ENCODE data around the gene RAB15.

Gene RAB15

DNA sequence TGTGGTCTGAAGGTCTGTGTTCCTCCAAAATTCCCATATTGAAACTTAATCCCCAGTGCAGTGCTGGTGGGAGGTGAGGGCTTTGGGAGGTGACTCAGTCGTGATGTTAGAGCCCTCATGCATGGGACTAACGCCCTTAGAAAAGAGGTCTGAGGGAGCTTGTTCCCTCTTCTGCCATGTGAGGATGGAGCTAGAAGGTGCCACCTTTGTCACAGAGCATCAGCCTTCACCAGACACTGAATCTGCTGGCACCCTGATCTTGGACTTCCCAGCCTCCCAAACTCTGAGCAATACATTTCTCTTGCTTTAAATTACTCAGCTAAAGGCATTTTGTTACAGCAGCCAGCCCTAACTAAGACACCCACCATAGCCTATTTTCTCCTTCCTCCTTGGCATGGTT, 13.9 kb downstream of the RAB15 start:
- Histone ChIP-seq H3K4me3 (ENCODE audit: insufficient read depth, low read depth, low read length, poor library complexity, severe bottlenecking) (no peak overlapping the region), H3K27ac (ENCODE audit: insufficient read depth, low read length, poor library complexity, severe bottlenecking) (no peak overlapping the region), H3K27me3 (replicated peaks; ENCODE audit: control insufficient read depth, insufficient read depth, low read length, poor library complexity, severe bottlenecking) (no peaks in the 10 kb centered on the region), H3K36me3 (ENCODE audit: control insufficient read depth, insufficient read depth, low read length) (no peaks in the 10 kb centered on the region), H3K4me1 (ENCODE audit: control insufficient read depth, insufficient read depth, low read length, poor library complexity, severe bottlenecking) (no peaks in the 10 kb centered on the region), H3K9me3 (ENCODE audit: control insufficient read depth, low read length) (no peaks in the 10 kb centered on the region)
- DNase-seq = no peak

DNA sequence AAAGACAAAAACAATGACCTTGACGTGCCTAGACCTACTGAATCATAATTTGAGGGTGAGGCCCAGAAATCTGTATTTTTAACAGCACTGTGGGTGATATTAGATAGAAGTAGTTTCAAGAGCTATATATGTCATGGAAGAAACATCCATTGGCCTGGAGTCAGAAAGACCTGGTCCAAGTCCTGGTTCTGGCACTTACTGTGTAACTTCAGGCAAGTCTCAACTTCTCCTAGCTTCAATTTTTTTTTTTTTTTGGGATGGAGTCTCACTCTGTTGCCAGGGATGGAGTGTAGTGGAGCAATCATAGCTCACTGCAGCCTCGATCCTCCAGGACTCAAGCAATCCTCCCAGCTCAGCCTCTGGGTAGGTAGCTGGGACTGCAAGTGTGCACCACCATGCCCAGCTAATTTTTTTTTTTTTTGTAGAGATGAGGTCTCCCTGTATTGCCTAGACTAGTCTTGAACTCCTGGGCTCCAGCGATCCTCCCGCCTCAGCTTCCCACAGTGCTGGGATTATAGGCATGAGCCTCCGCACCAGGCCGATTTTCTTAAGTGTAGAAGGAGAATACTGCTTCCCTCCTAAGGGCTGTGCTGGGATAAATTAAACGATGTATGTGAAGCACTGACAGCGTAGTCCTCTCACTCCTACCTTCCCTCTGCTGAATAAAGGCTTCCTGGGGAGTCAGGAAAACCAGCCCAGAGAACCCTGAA, 15.3 kb downstream of the RAB15 start:
- no peak for DNase-seq
- Histone ChIP-seq H3K27me3 (replicated peaks; ENCODE audit: control insufficient read depth, insufficient read depth, low read length, poor library complexity, severe bottlenecking) (no peaks in the 10 kb centered on the region), H3K9me3 (ENCODE audit: control insufficient read depth, low read length) (no peaks in the 10 kb centered on the region), H3K27ac (ENCODE audit: insufficient read depth, low read length, poor library complexity, severe bottlenecking) (no peak overlapping the region), H3K4me1 (ENCODE audit: control insufficient read depth, insufficient read depth, low read length, poor library complexity, severe bottlenecking) (no peaks in the 10 kb centered on the region), H3K36me3 (ENCODE audit: control insufficient read depth, insufficient read depth, low read length) (no peaks in the 10 kb centered on the region), H3K4me3 (ENCODE audit: insufficient read depth, low read depth, low read length, poor library complexity, severe bottlenecking) (no peak overlapping the region)

DNA sequence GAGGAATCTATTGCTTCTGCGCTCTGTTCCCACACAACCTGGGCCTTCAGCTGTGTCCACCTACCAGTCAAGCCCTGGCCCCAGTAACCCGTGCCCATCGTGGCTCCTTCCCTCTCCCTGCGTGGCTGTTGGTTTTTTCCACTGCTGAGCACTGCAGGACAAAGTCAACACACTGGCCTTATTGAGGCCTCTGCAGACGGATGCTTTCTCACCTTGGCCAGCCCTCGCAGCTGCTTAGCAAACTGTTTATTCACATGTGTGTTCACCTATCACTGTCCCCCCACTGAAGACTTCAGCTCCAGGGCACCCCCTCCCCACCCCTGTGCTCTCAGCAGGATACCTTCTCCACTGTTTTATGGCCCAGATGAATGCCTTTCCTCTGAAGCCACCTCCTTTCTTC, 16.8 kb downstream of the RAB15 start:
- no peak overlapping the region for H3K27ac ChIP-seq (ENCODE audit: insufficient read depth, low read length, poor library complexity, severe bottlenecking)
- DNase-seq = no peak
- no peaks in the 10 kb centered on the region for H3K36me3 ChIP-seq (ENCODE audit: control insufficient read depth, insufficient read depth, low read length)
- no peaks in the 10 kb centered on the region for H3K27me3 ChIP-seq (replicated peaks; ENCODE audit: control insufficient read depth, insufficient read depth, low read length, poor library complexity, severe bottlenecking)
- H3K4me1 ChIP-seq (ENCODE audit: control insufficient read depth, insufficient read depth, low read length, poor library complexity, severe bottlenecking) = no peaks in the 10 kb centered on the region
- no peak overlapping the region for H3K4me3 ChIP-seq (ENCODE audit: insufficient read depth, low read depth, low read length, poor library complexity, severe bottlenecking)
- H3K9me3 ChIP-seq (ENCODE audit: control insufficient read depth, low read length) = no peaks in the 10 kb centered on the region

DNA sequence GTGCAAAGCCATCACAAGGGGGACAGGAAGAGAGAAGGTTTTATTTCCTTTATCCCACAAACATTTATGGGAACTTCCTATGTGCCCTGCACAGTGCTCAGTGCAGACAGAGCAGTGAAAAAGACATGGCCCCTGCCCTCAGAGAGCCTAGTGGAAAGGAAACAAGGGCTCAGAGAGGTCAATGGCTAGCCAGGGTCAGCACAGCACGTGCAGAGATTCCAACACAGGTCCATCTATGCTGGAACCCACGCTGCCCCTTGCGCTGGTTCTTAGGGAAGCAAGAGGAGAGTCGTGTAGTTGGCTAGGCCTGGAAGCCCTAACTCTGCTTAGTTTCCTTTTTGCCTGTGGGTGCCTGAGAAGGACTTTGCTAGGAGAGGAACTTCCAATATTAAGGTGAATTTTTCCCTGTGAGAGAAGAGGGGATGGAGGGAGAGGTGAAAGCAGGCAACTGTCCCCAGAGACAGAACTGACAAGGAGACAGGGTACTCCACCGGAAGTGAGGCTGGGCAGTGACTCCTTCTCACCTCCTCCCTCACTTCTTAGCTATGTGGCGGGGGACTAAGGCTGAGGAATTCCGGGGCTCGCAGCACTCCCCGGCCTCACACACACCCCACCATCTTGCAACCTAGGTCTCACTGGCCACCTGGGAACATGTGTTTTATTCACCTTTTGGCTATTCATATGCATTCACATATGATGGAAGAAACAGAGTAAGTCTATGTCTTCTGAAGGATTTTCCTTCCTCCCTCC, 17.5 kb downstream of the RAB15 start:
- Histone ChIP-seq H3K27ac (ENCODE audit: insufficient read depth, low read length, poor library complexity, severe bottlenecking) (no peak overlapping the region), H3K4me3 (ENCODE audit: insufficient read depth, low read depth, low read length, poor library complexity, severe bottlenecking) (no peak overlapping the region), H3K4me1 (ENCODE audit: control insufficient read depth, insufficient read depth, low read length, poor library complexity, severe bottlenecking) (no peaks in the 10 kb centered on the region), H3K27me3 (replicated peaks; ENCODE audit: control insufficient read depth, insufficient read depth, low read length, poor library complexity, severe bottlenecking) (no peaks in the 10 kb centered on the region), H3K9me3 (ENCODE audit: control insufficient read depth, low read length) (no peaks in the 10 kb centered on the region), H3K36me3 (ENCODE audit: control insufficient read depth, insufficient read depth, low read length) (no peaks in the 10 kb centered on the region)
- DNase-seq = no peak

DNA sequence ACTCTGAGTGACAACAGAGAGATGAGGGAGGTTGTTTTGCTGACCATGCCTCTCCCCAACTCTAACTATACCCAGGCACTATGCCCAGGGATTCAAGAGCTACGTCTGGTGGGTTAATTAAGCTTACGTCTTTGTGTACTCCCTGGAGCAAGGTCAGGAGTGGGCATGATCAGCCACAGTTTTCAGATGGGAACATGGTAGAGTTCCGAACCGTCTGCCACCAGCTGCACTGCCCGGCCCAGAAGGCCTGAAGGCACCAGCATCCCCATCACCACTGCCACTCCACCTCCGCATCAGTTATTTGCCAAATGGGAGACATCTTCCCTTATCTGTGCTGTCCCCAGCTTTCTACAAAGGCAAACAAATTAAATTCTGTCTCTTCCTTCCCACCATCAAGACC, 18.5 kb downstream of the RAB15 start:
- H3K27me3 ChIP-seq (replicated peaks; ENCODE audit: control insufficient read depth, insufficient read depth, low read length, poor library complexity, severe bottlenecking) = no peaks in the 10 kb centered on the region
- no peak overlapping the region for H3K4me3 ChIP-seq (ENCODE audit: insufficient read depth, low read depth, low read length, poor library complexity, severe bottlenecking)

DNA sequence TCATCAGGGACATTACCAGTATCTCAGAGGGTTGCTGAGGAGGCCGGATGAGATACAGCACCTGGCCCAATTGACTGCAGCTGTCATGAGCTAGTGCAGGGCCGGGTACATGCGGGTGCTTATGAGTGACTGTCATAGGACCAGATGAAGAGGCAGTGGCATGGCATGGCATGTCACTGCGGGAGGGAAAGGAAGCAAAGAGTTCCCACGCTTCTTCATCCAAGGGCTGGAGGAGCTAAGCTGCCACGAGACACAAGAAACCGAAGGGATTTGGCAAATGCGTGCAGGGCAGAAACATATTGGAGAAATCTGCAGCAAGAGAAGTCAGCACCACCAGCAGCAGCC, 18.9 kb downstream of the RAB15 start:
- Histone ChIP-seq H3K36me3 (ENCODE audit: control insufficient read depth, insufficient read depth, low read length) (peaks cover 5% of the 10 kb centered on the region), H3K9me3 (ENCODE audit: control insufficient read depth, low read length) (no peaks in the 10 kb centered on the region), H3K4me3 (ENCODE audit: insufficient read depth, low read depth, low read length, poor library complexity, severe bottlenecking) (no peak overlapping the region), H3K4me1 (ENCODE audit: control insufficient read depth, insufficient read depth, low read length, poor library complexity, severe bottlenecking) (no peaks in the 10 kb centered on the region), H3K27me3 (replicated peaks; ENCODE audit: control insufficient read depth, insufficient read depth, low read length, poor library complexity, severe bottlenecking) (no peaks in the 10 kb centered on the region), H3K27ac (ENCODE audit: insufficient read depth, low read length, poor library complexity, severe bottlenecking) (no peak overlapping the region)
- no peak for DNase-seq

More for the DNA sequence above, 18.5 kb downstream of the RAB15 start:
- DNase-seq = no peak
- peaks cover 5% of the 10 kb centered on the region for H3K36me3 ChIP-seq (ENCODE audit: control insufficient read depth, insufficient read depth, low read length)
- H3K4me1 ChIP-seq (ENCODE audit: control insufficient read depth, insufficient read depth, low read length, poor library complexity, severe bottlenecking) = no peaks in the 10 kb centered on the region
- H3K27ac ChIP-seq (ENCODE audit: insufficient read depth, low read length, poor library complexity, severe bottlenecking) = no peak overlapping the region
- no peaks in the 10 kb centered on the region for H3K9me3 ChIP-seq (ENCODE audit: control insufficient read depth, low read length)

DNA sequence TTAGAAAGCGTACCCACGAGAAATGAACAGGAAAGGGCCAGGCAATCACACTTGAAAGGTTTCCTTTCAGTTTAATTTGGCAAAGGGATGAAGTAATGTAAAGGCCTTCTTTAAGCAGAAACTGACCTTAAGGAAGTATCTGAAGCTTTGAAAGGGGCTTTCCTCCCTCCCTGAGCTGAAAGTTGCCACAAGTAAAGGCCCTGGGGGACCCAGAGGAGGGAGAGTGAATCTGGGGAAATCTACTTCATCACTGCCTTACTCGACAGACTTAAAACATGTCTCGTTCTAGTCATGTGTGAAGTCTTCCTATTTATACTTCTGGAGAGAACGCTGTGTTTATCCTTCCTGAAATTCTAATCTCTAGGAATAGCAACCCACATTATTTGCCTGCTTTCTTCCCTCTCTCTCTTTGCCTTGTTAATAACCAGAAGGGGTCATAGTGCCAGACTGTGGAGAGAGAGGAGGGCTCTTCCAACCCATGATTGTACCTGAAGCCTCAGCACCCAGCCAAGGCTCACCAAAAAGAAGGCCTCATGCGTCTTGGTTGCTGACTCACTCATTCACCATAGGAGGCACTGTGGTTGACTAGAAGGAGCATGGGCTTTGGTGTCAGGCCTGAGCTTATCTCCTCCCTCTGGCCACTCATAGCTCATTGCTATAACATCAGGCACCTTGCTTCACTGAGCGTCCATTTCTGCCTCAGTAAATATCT, 19.4 kb downstream of the RAB15 start:
- Histone ChIP-seq H3K4me1 (ENCODE audit: control insufficient read depth, insufficient read depth, low read length, poor library complexity, severe bottlenecking) (no peaks in the 10 kb centered on the region), H3K9me3 (ENCODE audit: control insufficient read depth, low read length) (no peaks in the 10 kb centered on the region), H3K27me3 (replicated peaks; ENCODE audit: control insufficient read depth, insufficient read depth, low read length, poor library complexity, severe bottlenecking) (no peaks in the 10 kb centered on the region), H3K4me3 (ENCODE audit: insufficient read depth, low read depth, low read length, poor library complexity, severe bottlenecking) (no peak overlapping the region), H3K27ac (ENCODE audit: insufficient read depth, low read length, poor library complexity, severe bottlenecking) (no peak overlapping the region), H3K36me3 (ENCODE audit: control insufficient read depth, insufficient read depth, low read length) (peaks cover 5% of the 10 kb centered on the region)
- no peak for DNase-seq

DNA sequence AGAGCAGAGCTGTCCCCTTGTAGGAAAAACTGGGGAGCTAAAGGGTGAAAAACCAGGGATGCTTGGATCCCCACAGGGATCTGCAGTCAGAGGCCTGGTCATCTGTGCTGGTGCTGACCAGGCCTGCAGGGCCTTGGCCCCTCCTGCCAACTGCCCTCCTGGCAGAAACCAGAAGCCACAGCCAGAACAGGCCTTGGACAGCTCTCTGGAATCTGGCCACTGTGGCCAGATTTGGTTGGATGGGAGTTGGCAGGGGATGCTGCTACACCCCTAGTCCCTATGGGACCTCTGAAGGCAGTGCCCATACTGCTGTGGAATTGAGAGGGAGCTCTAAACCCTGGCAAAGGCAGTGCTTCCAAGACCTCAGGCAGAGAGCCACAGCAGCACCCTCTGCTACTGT, 20.4 kb downstream of the RAB15 start:
- H3K27ac ChIP-seq (ENCODE audit: insufficient read depth, low read length, poor library complexity, severe bottlenecking) = no peak overlapping the region
- no peaks in the 10 kb centered on the region for H3K27me3 ChIP-seq (replicated peaks; ENCODE audit: control insufficient read depth, insufficient read depth, low read length, poor library complexity, severe bottlenecking)
- no peak overlapping the region for H3K4me3 ChIP-seq (ENCODE audit: insufficient read depth, low read depth, low read length, poor library complexity, severe bottlenecking)
- no peaks in the 10 kb centered on the region for H3K4me1 ChIP-seq (ENCODE audit: control insufficient read depth, insufficient read depth, low read length, poor library complexity, severe bottlenecking)
- no peak for DNase-seq
- H3K9me3 ChIP-seq (ENCODE audit: control insufficient read depth, low read length) = no peaks in the 10 kb centered on the region
- peaks cover 10% of the 10 kb centered on the region for H3K36me3 ChIP-seq (ENCODE audit: control insufficient read depth, insufficient read depth, low read length)

DNA sequence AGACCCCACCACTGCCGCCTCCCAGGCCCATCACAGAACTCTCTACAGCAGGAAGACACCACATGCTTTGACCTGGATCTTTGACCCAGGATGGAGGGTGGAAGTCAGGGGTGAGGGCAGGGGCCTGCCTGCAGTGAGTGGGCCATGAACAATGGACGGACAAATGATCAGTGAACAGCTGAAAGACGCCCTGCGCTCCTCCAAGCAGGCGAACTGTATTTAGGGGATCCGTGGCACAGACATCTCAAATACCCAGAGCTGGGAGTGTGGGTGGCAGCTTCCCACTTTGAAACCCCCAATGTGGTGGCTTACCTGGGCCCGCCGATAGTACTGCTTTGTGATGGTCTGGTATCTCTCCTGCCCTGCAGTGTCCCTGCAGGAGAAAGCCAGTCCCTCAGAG, 20.8 kb downstream of the RAB15 start:
- DNase-seq = no peak
- H3K4me1 ChIP-seq (ENCODE audit: control insufficient read depth, insufficient read depth, low read length, poor library complexity, severe bottlenecking) = no peaks in the 10 kb centered on the region
- no peaks in the 10 kb centered on the region for H3K27me3 ChIP-seq (replicated peaks; ENCODE audit: control insufficient read depth, insufficient read depth, low read length, poor library complexity, severe bottlenecking)
- H3K9me3 ChIP-seq (ENCODE audit: control insufficient read depth, low read length) = no peaks in the 10 kb centered on the region
- no peak overlapping the region for H3K27ac ChIP-seq (ENCODE audit: insufficient read depth, low read length, poor library complexity, severe bottlenecking)
- peaks cover 10% of the 10 kb centered on the region for H3K36me3 ChIP-seq (ENCODE audit: control insufficient read depth, insufficient read depth, low read length)
- H3K4me3 ChIP-seq (ENCODE audit: insufficient read depth, low read depth, low read length, poor library complexity, severe bottlenecking) = no peak overlapping the region

DNA sequence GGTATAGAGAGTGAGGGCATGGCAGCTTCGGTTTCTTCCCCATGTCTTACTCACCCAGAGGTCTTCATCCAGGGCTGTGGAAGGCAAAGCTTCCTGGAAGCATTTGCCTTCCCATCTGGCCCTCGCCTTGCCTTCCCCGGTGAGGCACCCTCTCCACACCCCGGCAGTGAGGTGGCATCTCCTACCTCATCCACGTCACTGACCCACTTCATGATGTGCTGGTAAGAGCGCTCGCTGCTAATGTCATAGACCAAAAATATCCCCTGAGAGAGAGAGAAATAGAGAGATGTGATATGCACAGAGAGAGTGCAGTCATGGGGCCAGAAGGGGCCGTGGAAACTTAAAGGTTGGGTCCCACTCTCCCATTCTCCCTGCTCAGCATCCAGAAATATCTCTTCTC, 21.2 kb downstream of the RAB15 start:
- Histone ChIP-seq H3K4me1 (ENCODE audit: control insufficient read depth, insufficient read depth, low read length, poor library complexity, severe bottlenecking) (no peaks in the 10 kb centered on the region), H3K27ac (ENCODE audit: insufficient read depth, low read length, poor library complexity, severe bottlenecking) (no peak overlapping the region), H3K27me3 (replicated peaks; ENCODE audit: control insufficient read depth, insufficient read depth, low read length, poor library complexity, severe bottlenecking) (no peaks in the 10 kb centered on the region), H3K9me3 (ENCODE audit: control insufficient read depth, low read length) (no peaks in the 10 kb centered on the region), H3K4me3 (ENCODE audit: insufficient read depth, low read depth, low read length, poor library complexity, severe bottlenecking) (no peak overlapping the region), H3K36me3 (ENCODE audit: control insufficient read depth, insufficient read depth, low read length) (peaks cover 13% of the 10 kb centered on the region)
- DNase-seq = no peak
